Measurements from ENCODE around the gene ZNF500. TPM values are rescaled to one million over a fixed set of nuclear protein-coding genes. Genes with fewer than 3 reads are reported as not detected.

The ZNF500 gene
- total RNA-seq, 1 experiment from 2014 or later: 10.4 TPM

GRCh38 chr16:4811242-4811641, 44.3 kb upstream of the ZNF500 start:
- intact Hi-C loops (cut with micrococcal nuclease): no loop called here
- ATAC-seq (no peak), DNase-seq (no peak)
- ChIA-PET POLR2A (ENCODE audit: unreplicated experiment) (no interaction called here), CTCF (no interaction called here)
- no peak overlapping the region for H2AFZ ChIP-seq (ENCODE audit: low read length)
- H3K9me2 ChIP-seq (replicated peaks; ENCODE audit: low read length): no peaks in the 10 kb centered on the region
- no peak overlapping the region for H3K4me3 ChIP-seq (ENCODE audit: low read length)
- H4K20me1 ChIP-seq (ENCODE audit: low read length): no peaks in the 10 kb centered on the region
- H3K79me2 ChIP-seq (ENCODE audit: low read length): no peaks in the 10 kb centered on the region
- no peaks in the 10 kb centered on the region for H3K9me3 ChIP-seq (ENCODE audit: low read length)
- H3K36me3 ChIP-seq (ENCODE audit: low read depth, low read length): peaks cover 4% of the 10 kb centered on the region
- H3K4me2 ChIP-seq (ENCODE audit: low read length): no peak overlapping the region
- no peak overlapping the region for H3K9ac ChIP-seq (ENCODE audit: low read length)
- no peaks in the 10 kb centered on the region for H3K4me1 ChIP-seq (ENCODE audit: insufficient read depth, low read length)
- no peak overlapping the region for H3K27ac ChIP-seq (ENCODE audit: low read length)
- TF ChIP-seq CTCF (conservative IDR thresholded peaks at IDR 0.05; ENCODE audit: low read depth, low read length) (no peak), EZH2 (IDR thresholded peaks at IDR 0.05; ENCODE audit: low read length, unreplicated experiment) (no peak)
- no peaks in the 10 kb centered on the region for H3K27me3 ChIP-seq (ENCODE audit: low read length)
- no TSS peak for BruUV-seq (replicated peaks)
- H3F3A ChIP-seq (ENCODE audit: low read length, unreplicated experiment): no peaks in the 10 kb centered on the region

DNA sequence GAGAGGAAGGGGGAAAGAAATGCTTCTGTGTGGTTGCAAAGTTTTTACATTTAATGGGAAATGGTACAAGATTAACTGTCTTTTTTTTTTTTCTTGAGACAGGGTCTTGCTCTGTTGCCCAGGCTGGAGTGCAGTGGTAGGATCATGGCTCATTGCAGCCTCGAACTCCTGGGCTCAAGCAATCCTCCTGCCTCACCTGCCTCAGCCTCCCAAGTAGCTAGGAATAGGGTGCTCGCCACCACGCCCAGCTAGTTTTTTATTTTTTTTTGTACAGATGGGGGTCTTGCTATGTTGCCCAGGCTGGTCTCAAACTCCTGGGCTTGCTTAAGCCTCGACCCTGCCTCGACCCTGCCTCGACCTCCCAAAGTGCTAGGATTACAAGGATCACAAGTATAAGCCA, 39.3 kb upstream of the ZNF500 start:
- H4K20me1 ChIP-seq (ENCODE audit: low read length): no peaks in the 10 kb centered on the region
- no peaks in the 10 kb centered on the region for H3K9me3 ChIP-seq (ENCODE audit: low read length)
- no peaks in the 10 kb centered on the region for H3K27me3 ChIP-seq (ENCODE audit: low read length)
- TF ChIP-seq CTCF (conservative IDR thresholded peaks at IDR 0.05; ENCODE audit: low read depth, low read length): no peak
- TF ChIP-seq EZH2phosphoT487 (IDR thresholded peaks at IDR 0.05; ENCODE audit: borderline replicate concordance, low read length): no peak
- TF ChIP-seq EZH2 (IDR thresholded peaks at IDR 0.05; ENCODE audit: low read length, unreplicated experiment): no peak
- no peak overlapping the region for H3K4me2 ChIP-seq (ENCODE audit: low read length)
- H3K9me2 ChIP-seq (replicated peaks; ENCODE audit: low read length): no peaks in the 10 kb centered on the region
- H3K27ac ChIP-seq (ENCODE audit: low read length): no peak overlapping the region
- ChIA-PET POLR2A (ENCODE audit: unreplicated experiment) (no interaction called here), CTCF (no interaction called here)
- intact Hi-C loops (cut with micrococcal nuclease): loop anchor here (10.0 kb wide), 1 partner anchor 149 kb away; the partner anchor contains the start of gene SEC14L5
- H3K79me2 ChIP-seq (ENCODE audit: low read length): no peaks in the 10 kb centered on the region
- BruUV-seq (replicated peaks): no TSS peak
- H3K4me1 ChIP-seq (ENCODE audit: insufficient read depth, low read length): peaks cover 9% of the 10 kb centered on the region
- H3F3A ChIP-seq (ENCODE audit: low read length, unreplicated experiment): no peaks in the 10 kb centered on the region
- peaks cover 4% of the 10 kb centered on the region for H3K36me3 ChIP-seq (ENCODE audit: low read depth, low read length)
- H3K9ac ChIP-seq (ENCODE audit: low read length): no peak overlapping the region
- no peak overlapping the region for H3K4me3 ChIP-seq (ENCODE audit: low read length)
- H2AFZ ChIP-seq (ENCODE audit: low read length): no peak overlapping the region
- DNase-seq: no peak
- ATAC-seq: no peak

GRCh38 chr16:4805231-4805630, 38.3 kb upstream of the ZNF500 start:
- TF ChIP-seq CTCF (conservative IDR thresholded peaks at IDR 0.05; ENCODE audit: low read depth, low read length) (no peak), EZH2 (IDR thresholded peaks at IDR 0.05; ENCODE audit: low read length, unreplicated experiment) (no peak), EZH2phosphoT487 (IDR thresholded peaks at IDR 0.05; ENCODE audit: borderline replicate concordance, low read length) (no peak)
- BruUV-seq (replicated peaks): no TSS peak
- Histone ChIP-seq H4K20me1 (ENCODE audit: low read length) (no peaks in the 10 kb centered on the region), H3K4me1 (ENCODE audit: insufficient read depth, low read length) (peaks cover 14% of the 10 kb centered on the region), H3K9me2 (replicated peaks; ENCODE audit: low read length) (no peaks in the 10 kb centered on the region), H3K36me3 (ENCODE audit: low read depth, low read length) (peaks cover 4% of the 10 kb centered on the region), H3K79me2 (ENCODE audit: low read length) (no peaks in the 10 kb centered on the region), H3K27me3 (ENCODE audit: low read length) (no peaks in the 10 kb centered on the region), H3K4me3 (ENCODE audit: low read length) (no peak overlapping the region), H3F3A (ENCODE audit: low read length, unreplicated experiment) (no peaks in the 10 kb centered on the region), H3K9ac (ENCODE audit: low read length) (no peak overlapping the region), H3K9me3 (ENCODE audit: low read length) (no peaks in the 10 kb centered on the region), H2AFZ (ENCODE audit: low read length) (no peak overlapping the region), H3K4me2 (ENCODE audit: low read length) (no peak overlapping the region), H3K27ac (ENCODE audit: low read length) (no peak overlapping the region)
- DNase-seq (no peak), ATAC-seq (no peak)
- intact Hi-C loops (cut with micrococcal nuclease): loop anchor here (10.0 kb wide), 1 partner anchor 150 kb away; the partner anchor contains the start of gene SEC14L5
- CTCF ChIA-PET: no interaction called here
- POLR2A ChIA-PET (ENCODE audit: unreplicated experiment): no interaction called here
